A549 (cell line): ENCODE measurements around the gene SORCS2.

Source experiments
- EHMT2 ChIP-seq: fragments of 200-600 bp; sonication (generic); IDR thresholded peaks from 2 replicates; pipeline ENCODE4 v1.6.1; 2016; ENCODE audit warnings: antibody characterized with exemption, low read depth, mild to moderate bottlenecking, moderate library complexity
- ZSCAN20 ChIP-seq: fragments of 250-450 bp; sonication (Bioruptor Pico); IDR thresholded peaks from 2 replicates; pipeline ENCODE4 v1.8.0; 2022; ENCODE audit warnings: mild to moderate bottlenecking, moderate library complexity
- TF ChIP-seq, protein P1 (sequence below): fragments of >200 bp; sonication (Bioruptor Twin); formaldehyde crosslinking; IDR thresholded peaks from 3 replicates; pipeline ENCODE4 v1.5.1; 2016
- TF ChIP-seq, protein P2 (sequence below): fragments of 200-600 bp; sonication (generic); IDR thresholded peaks from 2 replicates; pipeline ENCODE4 v1.6.1; 2016; ENCODE audit warnings: antibody characterized with exemption, mild to moderate bottlenecking, moderate library complexity

DNA sequence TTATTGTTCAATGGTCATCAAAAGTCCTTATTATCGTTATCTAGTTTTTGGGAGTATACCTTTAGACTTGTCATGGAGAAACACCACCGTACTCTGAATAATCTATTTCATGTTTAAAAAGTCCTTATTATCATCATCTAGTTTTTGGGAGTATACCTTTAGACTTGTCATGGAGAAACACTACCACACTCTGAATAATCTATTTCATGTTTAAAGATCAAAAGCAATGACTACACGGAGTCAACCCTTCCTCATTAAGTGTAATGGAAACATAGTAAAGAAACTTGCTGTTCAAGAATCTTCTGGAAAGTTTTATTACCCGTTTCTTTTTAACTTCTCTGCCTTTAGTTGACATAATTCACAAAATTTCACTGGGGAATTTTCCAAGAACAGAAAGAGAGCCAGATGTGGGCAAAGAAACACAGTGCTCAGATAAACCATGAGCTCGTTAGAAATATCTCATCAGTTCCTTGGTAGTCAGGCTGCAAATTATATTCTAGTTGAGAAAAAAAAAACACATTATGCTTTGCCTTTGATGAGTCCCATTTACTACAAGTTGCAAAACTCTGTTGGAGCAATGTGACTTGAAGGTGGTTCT lies 588.5 kb downstream of the SORCS2 start:
- TF ChIP-seq EHMT2 (no peak), ZSCAN20 (CRISPR knock-in tag) (no peak)
- TF ChIP-seq, protein P1, sequence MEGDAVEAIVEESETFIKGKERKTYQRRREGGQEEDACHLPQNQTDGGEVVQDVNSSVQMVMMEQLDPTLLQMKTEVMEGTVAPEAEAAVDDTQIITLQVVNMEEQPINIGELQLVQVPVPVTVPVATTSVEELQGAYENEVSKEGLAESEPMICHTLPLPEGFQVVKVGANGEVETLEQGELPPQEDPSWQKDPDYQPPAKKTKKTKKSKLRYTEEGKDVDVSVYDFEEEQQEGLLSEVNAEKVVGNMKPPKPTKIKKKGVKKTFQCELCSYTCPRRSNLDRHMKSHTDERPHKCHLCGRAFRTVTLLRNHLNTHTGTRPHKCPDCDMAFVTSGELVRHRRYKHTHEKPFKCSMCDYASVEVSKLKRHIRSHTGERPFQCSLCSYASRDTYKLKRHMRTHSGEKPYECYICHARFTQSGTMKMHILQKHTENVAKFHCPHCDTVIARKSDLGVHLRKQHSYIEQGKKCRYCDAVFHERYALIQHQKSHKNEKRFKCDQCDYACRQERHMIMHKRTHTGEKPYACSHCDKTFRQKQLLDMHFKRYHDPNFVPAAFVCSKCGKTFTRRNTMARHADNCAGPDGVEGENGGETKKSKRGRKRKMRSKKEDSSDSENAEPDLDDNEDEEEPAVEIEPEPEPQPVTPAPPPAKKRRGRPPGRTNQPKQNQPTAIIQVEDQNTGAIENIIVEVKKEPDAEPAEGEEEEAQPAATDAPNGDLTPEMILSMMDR: no peak
- TF ChIP-seq, protein P2, sequence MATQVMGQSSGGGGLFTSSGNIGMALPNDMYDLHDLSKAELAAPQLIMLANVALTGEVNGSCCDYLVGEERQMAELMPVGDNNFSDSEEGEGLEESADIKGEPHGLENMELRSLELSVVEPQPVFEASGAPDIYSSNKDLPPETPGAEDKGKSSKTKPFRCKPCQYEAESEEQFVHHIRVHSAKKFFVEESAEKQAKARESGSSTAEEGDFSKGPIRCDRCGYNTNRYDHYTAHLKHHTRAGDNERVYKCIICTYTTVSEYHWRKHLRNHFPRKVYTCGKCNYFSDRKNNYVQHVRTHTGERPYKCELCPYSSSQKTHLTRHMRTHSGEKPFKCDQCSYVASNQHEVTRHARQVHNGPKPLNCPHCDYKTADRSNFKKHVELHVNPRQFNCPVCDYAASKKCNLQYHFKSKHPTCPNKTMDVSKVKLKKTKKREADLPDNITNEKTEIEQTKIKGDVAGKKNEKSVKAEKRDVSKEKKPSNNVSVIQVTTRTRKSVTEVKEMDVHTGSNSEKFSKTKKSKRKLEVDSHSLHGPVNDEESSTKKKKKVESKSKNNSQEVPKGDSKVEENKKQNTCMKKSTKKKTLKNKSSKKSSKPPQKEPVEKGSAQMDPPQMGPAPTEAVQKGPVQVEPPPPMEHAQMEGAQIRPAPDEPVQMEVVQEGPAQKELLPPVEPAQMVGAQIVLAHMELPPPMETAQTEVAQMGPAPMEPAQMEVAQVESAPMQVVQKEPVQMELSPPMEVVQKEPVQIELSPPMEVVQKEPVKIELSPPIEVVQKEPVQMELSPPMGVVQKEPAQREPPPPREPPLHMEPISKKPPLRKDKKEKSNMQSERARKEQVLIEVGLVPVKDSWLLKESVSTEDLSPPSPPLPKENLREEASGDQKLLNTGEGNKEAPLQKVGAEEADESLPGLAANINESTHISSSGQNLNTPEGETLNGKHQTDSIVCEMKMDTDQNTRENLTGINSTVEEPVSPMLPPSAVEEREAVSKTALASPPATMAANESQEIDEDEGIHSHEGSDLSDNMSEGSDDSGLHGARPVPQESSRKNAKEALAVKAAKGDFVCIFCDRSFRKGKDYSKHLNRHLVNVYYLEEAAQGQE: no peak
